Stimulated activated CD8-positive, alpha-beta memory T cell treated with anti-CD3 and anti-CD28 coated beads, Interleukin-7, amount 100 ng/mL, for 24 hours (primary cell): ENCODE data around the gene KIFAP3.
A peak's percentile ranks its signal among the peaks of the same experiment; 100 is the strongest.
"Not testable (repeated sequence)": the region's sequence is repeated elsewhere in the genome, so short reads cannot be mapped to it uniquely, and the experiment has no call there.

Experiments
- DNase-seq: peaks from one replicate; pipeline ENCODE4 v3.0.0-alpha.2; 2020; ENCODE audit warnings: low read depth

The KIFAP3 gene

GRCh38 chr1:169924063-169924462 is 150.4 kb downstream of the KIFAP3 start:
- DNase-seq, result no peak

GRCh38 chr1:169921080-169921479 is 153.4 kb downstream of the KIFAP3 start:
- DNase-seq, result no peak

- DNase-seq, result no peak
Measured at GRCh38 chr1:169918927-169919326, 155.6 kb downstream of the KIFAP3 start.

GRCh38 chr1:169918220-169918619 is 156.3 kb downstream of the KIFAP3 start:
- not testable (repeated sequence) for DNase-seq

GRCh38 chr1:169915150-169915549 is 159.3 kb downstream of the KIFAP3 start:
- DNase-seq, result no peak

GRCh38 chr1:169914531-169914930 is 160.0 kb downstream of the KIFAP3 start:
- DNase-seq, result no peak

GRCh38 chr1:169909499-169909898 is 165.0 kb downstream of the KIFAP3 start:
- DNase-seq, result no peak

GRCh38 chr1:169906938-169907337 is 167.6 kb downstream of the KIFAP3 start:
- no peak for DNase-seq

GRCh38 chr1:169904834-169905233 is 169.7 kb downstream of the KIFAP3 start:
- DNase-seq, result no peak

GRCh38 chr1:169902751-169903150 is 171.7 kb downstream of the KIFAP3 start:
- no peak for DNase-seq

- no peak for DNase-seq
Measured at GRCh38 chr1:169901115-169901514, 173.4 kb downstream of the KIFAP3 start.

GRCh38 chr1:169900571-169900970 is 173.9 kb downstream of the KIFAP3 start:
- no peak for DNase-seq

- no peak for DNase-seq
Measured at GRCh38 chr1:169899519-169900217, 174.8 kb downstream of the KIFAP3 start.

- no peak for DNase-seq
Measured at GRCh38 chr1:169896013-169896412, 178.5 kb downstream of the KIFAP3 start.

- DNase-seq, result no peak
Measured at GRCh38 chr1:169894424-169895145, 179.9 kb downstream of the KIFAP3 start.

GRCh38 chr1:169893645-169894423 is 180.7 kb downstream of the KIFAP3 start, which contains the start of gene SCYL3:
Gene SCYL3, minus strand, starts transcription at chr1:169893896. Its CDS starts 5,056 bp downstream, at chr1:169888840.
- peak; percentile 69 for DNase-seq

GRCh38 chr1:169892927-169893644 is 181.4 kb downstream of the KIFAP3 start:
- peak; percentile 2 for DNase-seq

GRCh38 chr1:169892176-169892926 is 182.1 kb downstream of the KIFAP3 start:
- no peak for DNase-seq

GRCh38 chr1:169891539-169891885 is 183.0 kb downstream of the KIFAP3 start:
- DNase-seq, result no peak

- DNase-seq, result no peak
Measured at GRCh38 chr1:169890761-169891538, 183.5 kb downstream of the KIFAP3 start.

GRCh38 chr1:169889871-169890270 is 184.6 kb downstream of the KIFAP3 start:
- DNase-seq, result no peak
